Esophagus muscularis mucosa (tissue), 3 donors: ENCODE data around the gene SLC35C1.

Experiments used
- CTCF ChIP-seq, 3 experiments: fragments of 200-600 bp in 2 of 3; fragments of 450-650 bp in 1 of 3; sonication (generic) in 2 of 3; IDR thresholded peaks; one replicate each; pipeline ENCODE4 v1.5.1; 2017 to 2019; ENCODE audit warnings: antibody characterized with exemption in 3 of 3, mild to moderate bottlenecking in 2 of 3, moderate library complexity in 1 of 3
- POLR2A ChIP-seq: fragments of 450-650 bp; IDR thresholded peaks from one replicate; pipeline ENCODE4 v1.6.1; 2017; ENCODE audit warnings: antibody characterized with exemption, moderate library complexity, mild to moderate bottlenecking, low read depth

- no peak for TF ChIP-seq CTCF (IDR thresholded peaks at IDR 0.05)
- no peak for TF ChIP-seq POLR2A
Observed at GRCh38 chr11:45820211-45820857, 15.4 kb downstream of the SLC35C1 start.
